Hindlimb muscle (tissue), 1 donor: ENCODE results near the gene RIC8B. TPM values are rescaled to one million over a fixed set of nuclear protein-coding genes. Genes with fewer than 3 reads are reported as not detected.

ENCODE experiments used
- DNase-seq: peaks from one replicate; pipeline ENCODE4 v3.0.0-alpha.2; 2013
- polyA plus RNA-seq: library from polyadenylated mRNA; unstranded; fragments of 120-200 nt; gene quantifications from one replicate; pipeline ENCODE4 v1.2.1, GENCODE V29; 2013; ENCODE audit not compliant: insufficient read length

Gene RIC8B
- polyA plus RNA-seq, 1 donor = 15.5 TPM

GRCh38 chr12:106814714-106815113 lies 40.2 kb downstream of the RIC8B start:
- peak; percentile 23 for DNase-seq

GRCh38 chr12:106815741-106816140 lies 41.3 kb downstream of the RIC8B start:
- DNase-seq = no peak

- peak; percentile 42 for DNase-seq
Measured at GRCh38 chr12:106816231-106816630, 41.7 kb downstream of the RIC8B start.

- DNase-seq = no peak
Measured at GRCh38 chr12:106819991-106820390, 45.5 kb downstream of the RIC8B start.

- no peak for DNase-seq
Measured at GRCh38 chr12:106831699-106832098, 57.2 kb downstream of the RIC8B start.

GRCh38 chr12:106837782-106838181 lies 63.3 kb downstream of the RIC8B start:
- no peak for DNase-seq

GRCh38 chr12:106839333-106839732 lies 64.9 kb downstream of the RIC8B start:
- DNase-seq = no peak

- DNase-seq = no peak
Measured at GRCh38 chr12:106840243-106840642, 65.8 kb downstream of the RIC8B start.

GRCh38 chr12:106841510-106842302 lies 67.2 kb downstream of the RIC8B start:
- DNase-seq = peak; percentile 67

- DNase-seq = no peak
Measured at GRCh38 chr12:106845902-106846301, 71.4 kb downstream of the RIC8B start.

GRCh38 chr12:106847861-106848260 lies 73.4 kb downstream of the RIC8B start:
- DNase-seq = no peak

- no peak for DNase-seq
Measured at GRCh38 chr12:106851306-106851705, 76.8 kb downstream of the RIC8B start.

- no peak for DNase-seq
Measured at GRCh38 chr12:106854723-106855122, 80.2 kb downstream of the RIC8B start.

GRCh38 chr12:106855221-106855758 lies 80.8 kb downstream of the RIC8B start:
- DNase-seq = no peak

- no peak for DNase-seq
Measured at GRCh38 chr12:106861984-106862916, 87.8 kb downstream of the RIC8B start.

- DNase-seq = no peak
Measured at GRCh38 chr12:106863189-106863588, 88.7 kb downstream of the RIC8B start.

GRCh38 chr12:106865683-106866082 lies 91.2 kb downstream of the RIC8B start:
- DNase-seq = no peak

- no peak for DNase-seq
Measured at GRCh38 chr12:106866426-106867080, 92.1 kb downstream of the RIC8B start.

- DNase-seq = no peak
Measured at GRCh38 chr12:106867651-106868050, 93.2 kb downstream of the RIC8B start.

GRCh38 chr12:106868982-106869700 lies 94.7 kb downstream of the RIC8B start:
- DNase-seq = no peak

- no peak for DNase-seq
Measured at GRCh38 chr12:106870116-106870515, 95.6 kb downstream of the RIC8B start.

- no peak for DNase-seq
Measured at GRCh38 chr12:106871477-106871876, 97.0 kb downstream of the RIC8B start.
